HG03432 (cell line): ENCODE measurements around the gene FBXO34.

Experiments
- ATAC-seq: cut with Tn5 transposase; IDR thresholded peaks from one replicate; pipeline ENCODE4 v1.9.1; 2021; ENCODE audit warnings: mild to moderate bottlenecking, moderate library complexity; ENCODE audit not compliant: unreplicated experiment

FBXO34 gene

GRCh38 chr14:55270832-55271571, at the start of gene FBXO34:
TSS of gene FBXO34 (plus strand) at chr14:55271421. CDS start at chr14:55350391, 78,970 bp downstream.
- ATAC-seq: peak; percentile 88

- no peak for ATAC-seq
These were observed 49.3 kb upstream of the FBXO34 start for GRCh38 chr14:55221968-55222367.

GRCh38 chr14:55223364-55223763, 47.9 kb upstream of the FBXO34 start:
- no peak for ATAC-seq

GRCh38 chr14:55228261-55228660, 43.0 kb upstream of the FBXO34 start:
- no peak for ATAC-seq

- no peak for ATAC-seq
These were observed 37.6 kb upstream of the FBXO34 start for GRCh38 chr14:55233591-55233990.

GRCh38 chr14:55238019-55238680, 33.1 kb upstream of the FBXO34 start:
- ATAC-seq: no peak

GRCh38 chr14:55239320-55239719, 31.9 kb upstream of the FBXO34 start:
- ATAC-seq: no peak

GRCh38 chr14:55240526-55241178, 30.6 kb upstream of the FBXO34 start:
- ATAC-seq: no peak

- ATAC-seq: no peak
These were observed 29.5 kb upstream of the FBXO34 start for GRCh38 chr14:55241673-55242072.

GRCh38 chr14:55243386-55243785, 27.8 kb upstream of the FBXO34 start:
- no peak for ATAC-seq

GRCh38 chr14:55243813-55244212, 27.4 kb upstream of the FBXO34 start:
- no peak for ATAC-seq

- no peak for ATAC-seq
These were observed 25.5 kb upstream of the FBXO34 start for GRCh38 chr14:55245657-55246268.

GRCh38 chr14:55248411-55248810, 22.8 kb upstream of the FBXO34 start:
- ATAC-seq: no peak

GRCh38 chr14:55249423-55249822, 21.8 kb upstream of the FBXO34 start:
- ATAC-seq: no peak

GRCh38 chr14:55253276-55253675, 17.9 kb upstream of the FBXO34 start:
- ATAC-seq: no peak

GRCh38 chr14:55254581-55254980, 16.6 kb upstream of the FBXO34 start:
- no peak for ATAC-seq

- ATAC-seq: no peak
These were observed 15.2 kb upstream of the FBXO34 start for GRCh38 chr14:55255979-55256378.

GRCh38 chr14:55256586-55256985, 14.6 kb upstream of the FBXO34 start:
- ATAC-seq: no peak

- ATAC-seq: no peak
These were observed 6.0 kb upstream of the FBXO34 start for GRCh38 chr14:55265197-55265596.

GRCh38 chr14:55267820-55268219, 3.4 kb upstream of the FBXO34 start:
- ATAC-seq: no peak

- ATAC-seq: peak; percentile 50
These were observed 514 bp downstream of the FBXO34 start for GRCh38 chr14:55271572-55272298.
